AG10803 (cell line): ENCODE data around the gene KRT80.
A peak's percentile ranks its signal among the peaks of the same experiment; 100 is the strongest.

ENCODE experiments used
- DNase-seq: peaks from one replicate; pipeline ENCODE4 v3.0.0; 2010; ENCODE audit warnings: low read depth
- H3K4me3 ChIP-seq: 2 replicates; pipeline ENCODE4 v1.5.1; 2011; ENCODE audit warnings: mild to moderate bottlenecking, low read length, control low read depth
- CTCF ChIP-seq: conservative IDR thresholded peaks from 2 replicates; pipeline ENCODE4 v1.5.1; 2011; ENCODE audit warnings: mild to moderate bottlenecking, low read length, control low read depth, inconsistent platforms

The KRT80 gene

GRCh38 chr12:52232203-52232673, 40.4 kb upstream of the KRT80 start:
- peak overlapping the region; percentile 46 for H3K4me3 ChIP-seq
- DNase-seq, result no peak
- TF ChIP-seq CTCF, result no peak

- DNase-seq, result no peak
- no peak for TF ChIP-seq CTCF
- no peak overlapping the region for H3K4me3 ChIP-seq
Measured at GRCh38 chr12:52231305-52232202, 39.7 kb upstream of the KRT80 start.

- TF ChIP-seq CTCF, result no peak
- peak overlapping the region; percentile 24 for H3K4me3 ChIP-seq
- DNase-seq, result peak; percentile 86
Measured at GRCh38 chr12:52230364-52231281, 38.8 kb upstream of the KRT80 start.

GRCh38 chr12:52229836-52230343, 38.1 kb upstream of the KRT80 start:
- no peak overlapping the region for H3K4me3 ChIP-seq
- no peak for DNase-seq
- TF ChIP-seq CTCF, result no peak

GRCh38 chr12:52228931-52229330, 37.1 kb upstream of the KRT80 start:
- no peak for DNase-seq
- no peak overlapping the region for H3K4me3 ChIP-seq
- TF ChIP-seq CTCF, result no peak

- no peak for DNase-seq
- TF ChIP-seq CTCF, result no peak
- H3K4me3 ChIP-seq, result no peak overlapping the region
Measured at GRCh38 chr12:52228366-52228765, 36.6 kb upstream of the KRT80 start.
